Measurements from ENCODE around the gene MGST3. TPM values are rescaled to one million over a fixed set of nuclear protein-coding genes. Genes with fewer than 3 reads are reported as not detected.
"Not testable (repeated sequence)": the region's sequence is repeated elsewhere in the genome, so short reads cannot be mapped to it uniquely, and the experiment has no call there.

The MGST3 gene
- total RNA-seq, 1 donor from 2014 or later: 648 TPM

DNA sequence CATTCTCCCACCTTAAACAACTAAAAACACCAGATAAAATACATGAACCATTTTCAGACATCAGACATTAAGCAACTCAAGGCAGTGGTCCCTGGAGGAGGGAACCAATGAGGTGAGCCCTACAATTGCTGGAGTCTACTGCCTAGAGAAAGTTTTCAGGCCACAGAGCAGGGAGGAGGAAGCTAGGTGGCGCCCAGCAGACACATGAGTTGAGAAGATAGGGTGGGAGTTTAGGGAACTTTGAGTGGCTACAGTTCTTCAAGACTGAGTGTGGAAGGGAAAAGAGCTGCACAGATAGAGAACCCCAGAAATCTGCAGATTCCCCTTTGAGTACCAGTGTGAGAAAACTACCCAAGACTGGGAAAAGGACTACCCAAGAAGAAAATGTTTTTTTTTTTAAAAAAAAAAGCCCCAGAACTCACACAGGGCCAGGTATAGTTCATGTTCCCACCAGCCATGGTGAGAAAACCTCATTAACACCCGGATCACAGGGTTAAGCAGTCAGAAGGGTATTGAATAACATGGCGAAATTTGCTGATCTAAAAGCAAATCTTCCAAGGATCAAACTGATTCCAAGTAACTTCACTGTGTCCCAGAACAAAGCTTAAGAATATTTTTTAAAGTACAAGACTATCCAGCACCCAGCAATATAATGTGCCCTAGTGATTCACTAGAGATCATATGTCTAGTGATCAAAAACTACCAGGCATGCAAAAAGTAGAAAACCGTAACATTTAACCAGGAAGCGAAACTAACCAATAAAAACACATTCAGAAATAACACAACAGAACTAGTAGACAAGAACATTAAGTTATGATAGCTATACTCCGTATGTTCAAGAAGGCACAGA, 55.3 kb downstream of the MGST3 start:
- no peak for ATAC-seq
- no peak for DNase-seq
- intact Hi-C loops (cut with micrococcal nuclease): no loop called here

DNA sequence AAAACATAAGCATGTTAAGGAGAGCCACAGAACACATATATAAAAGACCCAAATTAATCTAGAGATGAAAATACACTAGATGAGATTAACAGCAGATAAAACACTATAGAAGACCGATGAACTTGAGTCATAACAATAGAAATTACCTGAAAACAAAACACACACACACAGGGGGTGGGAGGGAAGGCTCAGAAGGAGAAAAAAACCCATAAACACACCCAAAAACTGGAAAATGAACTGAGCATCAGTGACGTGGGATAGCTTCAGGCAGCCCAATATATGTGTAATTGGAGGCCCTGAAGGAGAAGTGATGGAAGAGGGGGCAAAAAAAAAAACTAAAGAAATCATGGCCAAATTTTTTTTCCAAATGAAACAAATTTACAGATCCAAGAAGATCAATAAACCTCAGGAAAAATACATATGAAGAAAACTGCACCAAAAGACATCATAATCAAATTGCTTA, 56.0 kb downstream of the MGST3 start:
- intact Hi-C loops (cut with micrococcal nuclease): no loop called here
- DNase-seq (no peak), ATAC-seq (no peak)

DNA sequence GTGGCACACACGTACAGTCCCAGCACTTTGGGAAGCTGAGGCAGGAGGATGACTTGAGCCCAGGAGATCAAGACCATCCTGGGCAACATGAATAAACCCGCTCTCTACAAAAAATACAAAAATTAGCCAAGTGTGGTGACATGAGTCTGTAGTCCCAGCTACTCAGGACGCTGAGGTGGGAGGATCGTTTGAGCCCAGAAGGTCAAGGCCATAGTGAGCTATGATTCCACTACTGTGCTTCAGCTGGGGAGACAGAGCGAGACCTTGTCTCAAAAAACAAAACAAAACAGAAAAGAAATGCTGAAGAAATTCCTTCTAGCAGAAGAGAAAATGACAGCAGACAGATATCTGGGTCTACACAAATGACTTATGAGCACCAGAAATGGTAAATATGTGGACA, 57.0 kb downstream of the MGST3 start:
- no peak for DNase-seq
- no peak for ATAC-seq
- intact Hi-C loops (cut with micrococcal nuclease): no loop called here

DNA sequence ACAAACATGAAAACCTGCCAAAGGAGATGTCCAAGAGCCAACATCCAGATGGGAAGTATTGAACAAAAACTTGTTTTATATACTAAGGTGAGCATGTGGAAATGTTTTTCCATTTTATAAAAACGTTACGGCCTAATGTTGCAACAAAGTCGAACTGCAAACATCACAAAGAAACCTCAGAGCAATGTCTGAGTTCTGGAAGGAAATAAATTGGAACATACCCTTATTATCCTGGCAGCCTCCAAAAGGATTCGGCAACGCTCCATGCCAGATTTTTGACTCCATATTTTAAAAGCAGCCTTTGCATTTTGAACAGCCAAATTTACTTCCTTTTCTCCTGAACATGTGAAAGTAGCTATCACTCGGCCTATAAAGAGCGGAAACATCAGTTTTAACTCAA, 64.0 kb downstream of the MGST3 start:
- intact Hi-C loops (cut with micrococcal nuclease): no loop called here
- no peak for DNase-seq
- no peak for ATAC-seq

DNA sequence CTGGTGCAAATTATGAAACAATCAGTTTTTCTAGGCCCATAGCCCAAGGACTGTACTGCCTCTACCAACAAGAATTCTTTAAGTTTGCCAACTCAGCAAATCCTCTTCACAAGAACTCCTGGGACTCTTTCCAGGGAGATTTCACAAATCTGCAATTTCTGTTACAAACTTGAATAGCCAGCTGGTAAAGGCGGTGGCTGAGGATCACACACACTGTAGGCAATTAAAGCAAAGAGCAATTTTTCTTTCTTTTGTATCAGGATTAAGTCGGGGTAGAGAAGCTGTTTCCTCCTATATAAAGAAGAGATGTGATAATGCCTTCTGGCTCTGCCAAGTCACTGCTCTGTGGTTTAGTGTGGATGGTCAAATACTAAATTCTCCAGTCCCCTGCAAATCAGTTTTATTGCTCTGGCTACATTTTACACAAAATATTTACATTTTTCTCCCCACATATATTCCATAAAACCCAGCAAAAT, 65.6 kb downstream of the MGST3 start:
- ATAC-seq (peak; percentile 36), DNase-seq (no peak)
- intact Hi-C loops (cut with micrococcal nuclease): no loop called here

DNA sequence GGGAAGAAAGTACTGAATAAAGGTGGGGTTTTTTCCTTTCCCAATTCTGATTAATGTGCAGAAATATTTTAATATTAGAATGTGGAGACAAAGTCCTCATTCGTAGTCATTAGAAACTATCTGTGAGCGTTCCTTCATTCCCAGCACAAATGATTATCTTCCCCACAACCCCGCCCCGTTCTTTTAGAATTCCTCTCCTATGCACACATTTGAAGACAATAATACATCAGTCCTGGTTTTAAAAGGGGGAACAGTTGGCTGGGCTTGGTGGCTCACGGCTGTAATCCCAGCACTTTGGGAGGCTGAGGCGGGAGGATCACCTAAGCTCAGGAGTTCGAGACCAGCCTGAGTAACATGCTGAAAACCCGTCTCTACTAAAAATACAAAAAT, 66.5 kb downstream of the MGST3 start:
- ATAC-seq (no peak), DNase-seq (no peak)
- intact Hi-C loops (cut with micrococcal nuclease): no loop called here

DNA sequence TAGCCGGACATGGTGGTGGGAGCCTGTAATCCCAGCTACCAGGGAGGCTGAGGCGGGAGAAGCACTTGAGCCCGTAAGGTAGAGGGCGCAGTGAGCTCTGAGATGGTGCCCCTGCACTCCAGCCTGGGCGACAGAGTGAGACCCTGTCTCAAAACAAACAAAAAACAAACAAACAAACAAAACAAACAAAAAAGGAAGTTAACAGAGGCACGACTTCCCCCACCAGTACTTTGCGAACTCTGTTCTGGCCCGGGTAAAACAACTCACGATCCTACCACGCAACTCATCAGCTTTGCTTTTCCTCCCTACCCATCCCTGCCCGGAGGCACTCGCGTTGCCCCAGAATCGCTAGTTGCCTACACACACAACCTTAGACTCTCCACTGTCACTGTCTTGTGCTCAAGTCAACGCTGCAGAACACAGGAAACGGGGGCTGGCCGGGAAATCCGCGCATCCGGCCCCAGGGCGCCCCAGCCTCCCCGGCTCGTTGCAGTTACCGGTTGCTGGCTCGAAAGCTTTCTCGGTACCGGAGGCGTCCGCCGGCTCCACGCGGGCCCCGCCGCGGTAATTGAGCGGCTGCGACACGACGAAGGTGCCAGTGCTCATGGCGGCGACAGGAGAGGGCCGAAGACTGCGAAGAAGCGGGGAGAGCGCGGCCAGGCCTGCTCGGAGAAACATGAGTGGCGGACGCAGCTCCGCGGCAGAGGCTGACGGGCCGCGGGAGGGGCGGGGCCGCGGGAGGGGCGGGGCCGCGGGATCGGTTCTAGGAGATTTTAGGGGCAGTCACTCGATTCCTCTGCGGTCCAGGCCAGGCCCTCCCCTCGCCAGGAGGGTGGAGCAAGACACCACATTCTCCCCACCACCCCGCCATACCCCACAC, 67.1 kb downstream of the MGST3 start, which contains the start of gene ALDH9A1:
Gene ALDH9A1, minus strand, starts transcription at position 682 of the 880 bp plus-strand sequence. Its CDS starts 4 bp downstream, at position 678.
- ATAC-seq: peak; percentile 98
- intact Hi-C loops (cut with micrococcal nuclease): no loop called here
- peak; percentile 95 for DNase-seq

DNA sequence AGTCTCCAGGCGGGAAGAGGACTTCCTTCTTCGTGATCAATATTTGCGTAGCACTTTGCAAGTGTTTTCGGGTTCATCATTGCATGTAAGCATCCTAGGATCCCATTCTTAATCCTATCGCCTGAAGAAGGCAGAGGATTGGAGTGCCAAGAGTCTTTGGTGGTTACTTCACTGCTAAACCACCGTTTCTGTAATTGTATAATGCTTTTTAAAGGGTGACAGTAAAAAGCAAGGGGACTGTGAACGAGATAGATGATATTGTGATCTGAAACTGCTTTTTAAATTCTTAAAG, 67.7 kb downstream of the MGST3 start:
- ATAC-seq: no peak
- DNase-seq: no peak
- intact Hi-C loops (cut with micrococcal nuclease): no loop called here

DNA sequence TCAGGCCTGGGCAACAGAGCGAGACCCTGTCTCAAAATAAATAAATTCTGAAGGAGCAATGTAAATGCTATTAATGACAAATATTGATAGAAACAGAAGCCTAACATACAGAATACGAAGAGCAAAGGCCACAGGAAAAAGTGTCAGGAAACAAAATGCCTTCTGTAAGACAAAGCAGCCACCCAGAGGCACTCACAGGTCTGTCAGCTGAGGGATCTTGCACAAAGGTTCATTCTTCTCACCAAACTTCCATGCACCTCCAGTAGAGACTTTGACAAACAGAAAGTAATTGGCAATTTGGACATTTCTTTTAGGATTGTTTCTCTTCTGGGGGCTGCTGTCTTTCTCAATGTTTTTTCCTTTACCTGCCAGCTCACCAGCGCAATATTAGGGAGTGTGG, 68.5 kb downstream of the MGST3 start:
- intact Hi-C loops (cut with micrococcal nuclease): no loop called here
- ATAC-seq (no peak), DNase-seq (no peak)

DNA sequence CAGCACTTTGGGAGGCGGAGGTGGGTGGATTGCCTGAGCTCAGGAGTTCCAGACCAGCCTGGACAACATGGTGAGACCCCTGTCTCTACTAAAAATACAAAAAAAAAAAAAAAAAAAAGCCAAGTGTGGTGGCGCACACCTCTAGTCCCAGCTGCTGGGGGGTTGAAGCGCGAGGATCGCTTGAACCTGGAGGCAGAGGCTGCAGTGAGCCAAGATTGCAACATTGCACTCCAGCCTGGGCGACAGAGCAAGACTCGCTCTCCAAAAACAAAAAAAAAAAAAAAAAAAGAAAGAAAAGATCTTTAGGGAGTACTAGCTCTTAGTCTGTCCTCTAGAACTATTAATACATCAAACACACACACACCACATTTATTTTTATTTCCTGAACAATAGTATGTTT, 70.9 kb downstream of the MGST3 start:
- intact Hi-C loops (cut with micrococcal nuclease); DNase-seq; ATAC-seq: not testable (repeated sequence)

DNA sequence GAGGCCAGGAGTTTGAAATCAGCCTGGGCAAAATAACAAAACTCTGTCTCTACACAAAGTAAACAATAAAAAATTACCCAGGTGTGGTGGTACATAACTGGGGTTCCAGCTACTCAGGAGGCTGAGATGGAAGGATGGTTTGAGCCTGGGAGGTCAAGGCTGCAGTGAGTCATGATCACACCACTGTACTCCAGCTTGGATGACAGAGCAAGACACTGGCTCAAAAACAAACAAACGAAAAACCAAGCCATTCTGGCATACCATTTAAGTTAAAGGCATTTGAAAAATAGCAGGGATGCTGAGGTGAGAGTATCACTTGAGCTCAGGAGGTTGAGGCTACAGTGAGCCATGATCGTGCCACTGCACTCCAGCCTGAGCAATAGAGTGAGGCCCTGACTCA, 72.6 kb downstream of the MGST3 start:
- ATAC-seq (no peak), DNase-seq (no peak)
- intact Hi-C loops (cut with micrococcal nuclease): no loop called here

Other genes with a start within 250 kb of the MGST3 start
- gene RXRG, start 186.1 kb upstream of the MGST3 start, total RNA-seq: 2.2 TPM
- gene LRRC52, start 87.2 kb upstream of the MGST3 start, total RNA-seq: not detected
- gene ALDH9A1, start 67.3 kb downstream of the MGST3 start, total RNA-seq: 56.3 TPM
- 47.5 TPM for gene TMCO1, start 137.6 kb downstream of the MGST3 start, total RNA-seq
- gene UCK2, start 196.4 kb downstream of the MGST3 start, total RNA-seq: 5.9 TPM